HepG2 (cell line): ENCODE data around the gene NUDT22. TPM values are rescaled to one million over a fixed set of nuclear protein-coding genes. Genes with fewer than 3 reads are reported as not detected.

Experiments used
- BHLHE40 ChIP-seq: IDR thresholded peaks from 2 replicates; pipeline ENCODE4 v1.6.1; 2011; ENCODE audit warnings: low read length, improper control_type of control experiment
- CBFB ChIP-seq: sonication (generic); formaldehyde crosslinking; IDR thresholded peaks from 2 replicates; pipeline ENCODE4 v1.4.0; 2020; ENCODE audit warnings: missing genetic modification reagents
- CENPT ChIP-seq: sonication (generic); formaldehyde crosslinking; IDR thresholded peaks from 2 replicates; pipeline ENCODE4 v1.8.0; 2022; ENCODE audit warnings: low read depth, mild to moderate bottlenecking, moderate library complexity, missing genetic modification reagents
- DR1 ChIP-seq: sonication (generic); formaldehyde crosslinking; IDR thresholded peaks from 2 replicates; pipeline ENCODE4 v1.8.0; 2021; ENCODE audit warnings: mild to moderate bottlenecking, missing genetic modification reagents, inconsistent platforms
- EP300 ChIP-seq, 3 experiments: sonication (generic) in 1 of 3; formaldehyde crosslinking in 1 of 3; IDR thresholded peaks; 2 replicates each; pipeline versions ENCODE4 v1.5.1 to v1.6.1; 2011 to 2020; ENCODE audit warnings: low read depth in 2 of 3, low read length in 2 of 3, borderline replicate concordance in 1 of 3, improper control_type of control experiment in 1 of 3, mild to moderate bottlenecking in 1 of 3, missing genetic modification reagents in 1 of 3, moderate library complexity in 1 of 3
- ETV5 ChIP-seq: IDR thresholded peaks from 2 replicates; pipeline ENCODE4 v1.6.1; 2018; ENCODE audit warnings: missing biosample characterization, missing genetic modification reagents, inconsistent platforms, borderline replicate concordance
- FIP1L1 ChIP-seq: fragments of 200-400 bp; formaldehyde crosslinking; IDR thresholded peaks from 2 replicates; pipeline ENCODE4 v1.6.1; 2018; ENCODE audit warnings: low read depth, mild to moderate bottlenecking, low read length, moderate library complexity, borderline replicate concordance; ENCODE audit not compliant: insufficient read depth
- JARID2 ChIP-seq: sonication (generic); formaldehyde crosslinking; IDR thresholded peaks from 2 replicates; pipeline ENCODE4 v1.8.1; 2023; ENCODE audit warnings: missing genetic modification reagents, inconsistent platforms; ENCODE audit not compliant: insufficient replicate concordance
- MED1 ChIP-seq: sonication (generic); formaldehyde crosslinking; IDR thresholded peaks from 2 replicates; pipeline ENCODE4 v1.4.0; 2020; ENCODE audit warnings: missing genetic modification reagents
- PRDM4 ChIP-seq: sonication (generic); formaldehyde crosslinking; IDR thresholded peaks from 2 replicates; pipeline ENCODE4 v1.9.0; 2021; ENCODE audit warnings: missing genetic modification reagents, borderline replicate concordance
- TARDBP ChIP-seq: sonication (generic); formaldehyde crosslinking; IDR thresholded peaks from 2 replicates; pipeline ENCODE4 v1.8.0; 2022; ENCODE audit warnings: mild to moderate bottlenecking, missing genetic modification reagents
- XRCC5 ChIP-seq: fragments of 200-400 bp; formaldehyde crosslinking; optimal IDR thresholded peaks from 2 replicates; pipeline ENCODE3; 2017; ENCODE audit warnings: mild to moderate bottlenecking, low read length
- ZFP91 ChIP-seq: sonication (generic); formaldehyde crosslinking; IDR thresholded peaks from 2 replicates; pipeline ENCODE4 v1.9.0; 2022; ENCODE audit warnings: missing genetic modification reagents, mild to moderate bottlenecking, borderline replicate concordance
- ZIK1 ChIP-seq: sonication (generic); formaldehyde crosslinking; IDR thresholded peaks from 2 replicates; pipeline ENCODE4 v1.5.0; 2020; ENCODE audit warnings: mild to moderate bottlenecking, low read depth, missing genetic modification reagents, borderline replicate concordance
- ZNF18 ChIP-seq: sonication (generic); formaldehyde crosslinking; IDR thresholded peaks from 2 replicates; pipeline ENCODE4 v1.8.0; 2022; ENCODE audit warnings: mild to moderate bottlenecking, missing genetic modification reagents; ENCODE audit not compliant: insufficient replicate concordance
- ZNF280D ChIP-seq: sonication (generic); formaldehyde crosslinking; IDR thresholded peaks from 2 replicates; pipeline ENCODE4 v1.5.1; 2020; ENCODE audit warnings: mild to moderate bottlenecking, missing genetic modification reagents
- ZNF44 ChIP-seq: sonication (generic); formaldehyde crosslinking; IDR thresholded peaks from 2 replicates; pipeline ENCODE4 v1.5.1; 2020; ENCODE audit warnings: mild to moderate bottlenecking, missing genetic modification reagents
- ZNF768 ChIP-seq: sonication (generic); formaldehyde crosslinking; IDR thresholded peaks from 2 replicates; pipeline ENCODE4 v1.4.0; 2020; ENCODE audit warnings: missing genetic modification reagents
- polyA plus RNA-seq, 8 experiments: library from polyadenylated mRNA; depleted of rRNA in 3 of 8; stranded (reverse) in 7 of 8; unstranded in 1 of 8; fragments of >200 nt; fragmentation: Illumina TruSeq in 4 of 8; extraction: Trizol in 4 of 8; gene quantifications; 2 replicates each; pipeline versions ENCODE4 v1.2.1 to v1.2.3, GENCODE V29; 2011 to 2016; ENCODE audit warnings: low read depth in 4 of 8, missing spikeins in 1 of 8, mixed read lengths in 1 of 8; ENCODE audit not compliant: insufficient read depth in 1 of 8
- total RNA-seq, 5 experiments: library from RNA; depleted of rRNA; stranded (reverse); fragments of >200 nt; fragmentation: Illumina TruSeq; extraction: Trizol; gene quantifications; 2 replicates each; pipeline ENCODE4 v1.2.3, GENCODE V29; 2016; ENCODE audit warnings: low read depth in 1 of 5

Gene NUDT22
- total and polyA plus RNA-seq, 2 of the 13 experiments (the other 11 are each of a cell fraction or from before 2014, with no cell fraction given), result 33.5 to 39.8 TPM

GRCh38 chr11:64185693-64186491 is 40.2 kb upstream of the NUDT22 start, which contains the start of gene STIP1 (continued):
- TF ChIP-seq DR1 (CRISPR knock-in tag) (peak; percentile 78; the same call in 1 of the 2 replicates), ZFP91 (CRISPR knock-in tag) (peak; percentile 57; the same call in 1 of the 2 replicates), ZNF44 (CRISPR knock-in tag) (0 out of 2 replicates have a peak, but pooled peaks have one; percentile 3), PRDM4 (CRISPR knock-in tag) (no peak), TARDBP (CRISPR knock-in tag) (peak; percentile 5; the same call in 1 of the 2 replicates), ZNF280D (no peak), XRCC5 (peak; percentile 50), CENPT (no peak), MED1 (CRISPR knock-in tag) (0 out of 2 replicates have a peak, but pooled peaks have one; percentile 35), EP300 (IDR thresholded peaks at IDR 0.05; ENCODE audit: low read depth in 2 of 2, low read length in 2 of 2) (peak in 1 of 2 experiments; percentile 62; a peak in 2 of 4 replicates), EP300 (CRISPR knock-in tag; IDR thresholded peaks at IDR 0.05; ENCODE audit: borderline replicate concordance) (0 out of 2 replicates have a peak, but pooled peaks have one; percentile 42), ZNF768 (CRISPR knock-in tag) (0 out of 2 replicates have a peak, but pooled peaks have one; percentile 48), ZIK1 (CRISPR knock-in tag) (0 out of 2 replicates have a peak, but pooled peaks have one; percentile 29), BHLHE40 (peak; percentile 73; the same call in 1 of the 2 replicates), ZNF18 (CRISPR knock-in tag) (peak; percentile 0), CBFB (CRISPR knock-in tag) (peak; percentile 65; the same call in 1 of the 2 replicates), JARID2 (CRISPR knock-in tag) (no peak), ETV5 (CRISPR knock-in tag) (peak; percentile 70), FIP1L1 (no peak)
